Retinal pigment epithelial cell (primary cell): ENCODE results near the gene TMTC4.

Experiments
- DNase-seq: peaks from one replicate; pipeline ENCODE4 v3.0.0-alpha.2; 2010; ENCODE audit warnings: low read depth
- H3K4me3 ChIP-seq: 2 replicates; pipeline ENCODE4 v1.5.1; 2011; ENCODE audit warnings: mild to moderate bottlenecking, low read length, control low read depth, moderate library complexity
- TF ChIP-seq, protein P1 (sequence below): conservative IDR thresholded peaks from 2 replicates; pipeline ENCODE4 v1.5.1; 2011; ENCODE audit warnings: low read depth, low read length, control low read depth, inconsistent platforms

Gene TMTC4

DNA sequence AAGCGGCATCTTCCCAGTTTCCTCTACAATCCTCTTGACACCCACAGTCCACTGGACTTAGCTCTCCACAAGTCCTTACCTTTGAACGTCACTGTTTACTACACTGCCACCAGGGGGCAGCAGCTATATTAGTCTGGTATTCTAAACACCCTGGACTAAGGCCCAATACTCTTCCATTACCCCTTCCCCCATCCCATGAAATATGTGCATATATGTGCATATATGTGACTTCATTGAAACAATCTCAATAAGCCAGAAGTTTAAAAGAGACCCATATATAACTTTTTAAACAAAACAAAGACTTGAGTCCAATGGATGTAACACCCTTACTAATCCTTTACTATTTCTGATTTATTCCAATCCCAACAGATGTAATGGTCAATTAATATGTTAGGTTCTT is 101.5 kb downstream of the TMTC4 start:
- peak; percentile 41 for DNase-seq
- no peak overlapping the region for H3K4me3 ChIP-seq
- TF ChIP-seq, protein P1, sequence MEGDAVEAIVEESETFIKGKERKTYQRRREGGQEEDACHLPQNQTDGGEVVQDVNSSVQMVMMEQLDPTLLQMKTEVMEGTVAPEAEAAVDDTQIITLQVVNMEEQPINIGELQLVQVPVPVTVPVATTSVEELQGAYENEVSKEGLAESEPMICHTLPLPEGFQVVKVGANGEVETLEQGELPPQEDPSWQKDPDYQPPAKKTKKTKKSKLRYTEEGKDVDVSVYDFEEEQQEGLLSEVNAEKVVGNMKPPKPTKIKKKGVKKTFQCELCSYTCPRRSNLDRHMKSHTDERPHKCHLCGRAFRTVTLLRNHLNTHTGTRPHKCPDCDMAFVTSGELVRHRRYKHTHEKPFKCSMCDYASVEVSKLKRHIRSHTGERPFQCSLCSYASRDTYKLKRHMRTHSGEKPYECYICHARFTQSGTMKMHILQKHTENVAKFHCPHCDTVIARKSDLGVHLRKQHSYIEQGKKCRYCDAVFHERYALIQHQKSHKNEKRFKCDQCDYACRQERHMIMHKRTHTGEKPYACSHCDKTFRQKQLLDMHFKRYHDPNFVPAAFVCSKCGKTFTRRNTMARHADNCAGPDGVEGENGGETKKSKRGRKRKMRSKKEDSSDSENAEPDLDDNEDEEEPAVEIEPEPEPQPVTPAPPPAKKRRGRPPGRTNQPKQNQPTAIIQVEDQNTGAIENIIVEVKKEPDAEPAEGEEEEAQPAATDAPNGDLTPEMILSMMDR: peak; percentile 83

DNA sequence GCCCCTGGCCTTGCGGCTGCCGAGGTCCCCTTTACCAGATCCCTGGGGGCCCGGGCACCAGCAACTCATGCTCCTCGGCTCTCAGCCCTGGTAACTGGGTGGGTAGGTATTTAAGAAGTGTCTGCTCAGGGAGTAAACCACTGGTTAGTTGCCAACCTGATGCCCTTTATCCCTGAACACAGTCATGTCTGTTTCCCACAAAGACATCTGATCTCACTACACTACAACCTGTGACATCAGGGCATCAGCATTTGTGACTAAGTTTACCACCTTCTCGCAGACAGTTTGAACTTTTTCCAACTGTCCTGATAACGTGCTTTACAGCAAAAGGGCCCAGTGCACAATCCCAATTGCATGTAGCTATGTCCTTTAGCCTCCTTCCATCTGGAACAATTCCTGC is 108.1 kb downstream of the TMTC4 start:
- no peak overlapping the region for H3K4me3 ChIP-seq
- DNase-seq: no peak
- TF ChIP-seq, protein P1: no peak

DNA sequence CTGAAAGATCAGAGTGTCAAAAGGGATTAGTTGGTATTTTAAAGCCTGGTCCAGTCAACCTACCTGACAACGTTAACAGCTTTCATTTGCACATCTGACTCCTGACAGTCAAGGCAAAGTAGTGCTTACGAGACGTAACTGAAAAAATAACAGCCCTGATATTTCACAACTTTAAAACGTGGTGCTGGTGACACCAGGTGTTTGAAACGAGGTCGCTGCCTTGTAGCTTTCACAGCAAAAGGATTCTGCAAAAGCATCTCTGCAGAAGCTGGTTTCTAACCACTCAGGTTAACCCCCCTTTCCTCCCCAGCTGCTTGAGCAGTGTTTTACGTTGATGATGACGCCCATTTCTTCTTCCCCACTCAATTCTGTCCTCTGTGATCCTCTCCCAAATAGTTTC is 109.3 kb downstream of the TMTC4 start:
- no peak overlapping the region for H3K4me3 ChIP-seq
- TF ChIP-seq, protein P1: no peak
- DNase-seq: no peak

DNA sequence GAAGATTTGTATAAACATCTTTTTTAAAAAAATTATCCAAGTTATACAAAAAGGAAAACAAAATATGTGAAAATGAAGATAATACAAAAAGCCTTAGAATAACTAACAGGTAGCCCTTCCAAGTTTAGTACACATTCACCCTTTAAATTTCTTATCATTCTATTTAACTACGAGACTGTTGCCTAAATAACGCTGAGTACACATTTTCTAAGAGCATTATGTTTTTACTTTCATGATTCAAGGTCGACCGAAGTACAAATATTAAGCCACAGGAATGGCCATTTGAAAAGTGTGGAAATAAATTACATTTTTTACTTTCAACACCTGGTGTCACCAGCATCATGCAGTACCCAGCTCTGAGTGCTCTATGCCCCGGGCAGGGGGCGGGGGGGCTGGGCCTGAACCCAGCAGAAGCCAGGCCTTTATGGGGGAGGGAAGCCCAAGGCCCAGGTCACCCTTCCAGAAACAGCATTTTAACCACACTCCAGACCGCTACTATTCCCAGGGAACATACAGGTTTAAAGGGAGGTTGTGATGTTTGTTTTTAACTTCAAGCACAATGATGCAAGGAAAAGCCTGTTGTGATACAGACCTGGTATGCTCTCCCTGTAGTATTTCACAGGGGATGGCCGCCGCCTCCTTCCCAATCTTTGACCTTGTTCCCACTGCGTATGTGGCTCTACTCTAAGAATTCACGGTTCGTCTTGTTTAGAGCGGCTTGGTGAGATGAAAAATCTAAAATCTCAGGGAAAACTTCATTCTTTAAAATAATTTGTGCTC is 110.0 kb downstream of the TMTC4 start:
- DNase-seq: no peak
- TF ChIP-seq, protein P1: no peak
- no peak overlapping the region for H3K4me3 ChIP-seq

DNA sequence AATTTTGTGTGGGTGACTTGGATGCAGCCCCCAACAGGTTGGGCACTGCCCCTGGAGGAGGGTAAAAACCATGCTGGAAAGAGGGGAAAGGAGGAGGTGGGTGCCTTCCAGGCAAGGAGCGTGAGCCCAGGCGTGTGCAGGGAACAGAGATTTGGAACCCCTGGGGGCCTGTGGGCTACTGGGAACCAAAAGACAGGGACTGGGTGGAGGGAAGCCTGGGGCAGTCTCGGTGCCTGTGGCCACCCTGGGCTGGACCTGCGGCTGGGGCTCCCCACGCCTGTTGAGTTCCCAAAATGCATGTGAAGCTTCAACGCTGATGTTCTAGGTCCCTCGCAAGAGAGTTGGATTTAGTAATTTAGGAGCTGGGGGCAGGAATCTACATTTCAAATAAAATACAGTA is 110.8 kb downstream of the TMTC4 start:
- no peak for DNase-seq
- no peak overlapping the region for H3K4me3 ChIP-seq
- TF ChIP-seq, protein P1: no peak

DNA sequence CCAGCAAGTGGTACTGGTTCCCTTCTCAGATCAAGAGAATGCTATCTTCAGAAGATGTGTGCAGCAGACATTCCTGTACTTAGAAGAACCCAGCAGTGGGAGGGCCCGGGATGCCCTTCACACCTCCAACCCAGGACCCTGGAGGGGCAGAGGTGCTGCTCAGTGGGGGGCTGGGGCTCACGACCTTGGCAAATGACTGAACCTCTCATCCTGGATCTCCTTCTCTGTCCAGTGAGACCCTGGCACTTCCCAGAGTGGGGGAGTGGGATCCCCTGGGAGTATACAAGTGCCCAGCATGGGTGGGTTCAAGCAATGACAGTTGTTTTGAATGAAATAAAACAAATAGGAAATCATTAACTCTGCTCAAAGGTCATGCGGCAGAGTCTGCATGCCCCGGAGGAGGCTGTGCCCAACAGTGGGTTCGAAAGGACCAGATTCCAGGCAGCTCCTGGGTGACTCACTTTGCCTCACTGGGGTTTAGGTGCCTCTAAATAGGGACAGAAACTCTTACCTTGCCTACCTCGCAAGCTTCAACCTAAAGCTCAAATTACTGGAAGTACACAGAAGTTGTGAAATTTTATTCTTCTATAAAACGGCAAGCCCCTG is 112.9 kb downstream of the TMTC4 start:
- no peak for DNase-seq
- H3K4me3 ChIP-seq: no peak overlapping the region
- TF ChIP-seq, protein P1: no peak

DNA sequence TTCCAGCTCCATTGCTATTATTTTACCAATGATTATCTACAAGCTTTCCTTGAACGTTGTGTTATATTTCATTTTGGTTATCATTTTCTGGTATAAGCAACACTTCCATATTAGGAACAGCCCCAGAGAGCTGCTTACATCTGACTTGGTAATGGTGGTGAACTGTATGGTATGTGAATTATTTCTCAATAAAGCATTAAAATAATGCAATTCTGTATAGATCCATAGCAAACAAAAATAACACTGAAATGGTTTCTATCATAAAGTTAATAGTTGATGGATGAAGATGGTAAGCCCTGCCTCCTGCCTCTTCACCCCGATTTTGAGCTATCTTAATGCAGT is 113.5 kb downstream of the TMTC4 start:
- H3K4me3 ChIP-seq: no peak overlapping the region
- DNase-seq: no peak
- TF ChIP-seq, protein P1: no peak
